ENCODE measurements around the gene CFAP299.
"Not testable (repeated sequence)": the region's sequence is repeated elsewhere in the genome, so short reads cannot be mapped to it uniquely, and the experiment has no call there.

Gene CFAP299

GRCh38 chr4:80333121-80333520 is 2.4 kb upstream of the CFAP299 start:
- no peak for DNase-seq

- no peak for DNase-seq
These were observed 962 bp upstream of the CFAP299 start for GRCh38 chr4:80334568-80334967.

DNA sequence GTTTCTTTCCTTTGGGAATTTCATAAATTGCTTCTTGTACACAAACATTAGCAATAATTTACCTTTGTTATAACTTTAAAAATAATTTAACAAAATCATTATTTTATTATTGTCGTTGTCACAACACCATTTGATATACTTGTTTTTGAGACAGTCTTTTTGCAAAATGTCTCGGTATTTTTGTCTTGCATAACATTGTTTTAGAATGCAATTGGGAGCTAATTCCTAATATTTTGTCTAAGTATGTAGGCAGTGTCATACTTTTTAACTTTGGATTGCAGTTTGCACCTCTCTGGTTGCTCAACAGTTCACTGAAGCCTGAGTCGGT is 340 bp upstream of the CFAP299 start:
- DNase-seq = no peak

DNA sequence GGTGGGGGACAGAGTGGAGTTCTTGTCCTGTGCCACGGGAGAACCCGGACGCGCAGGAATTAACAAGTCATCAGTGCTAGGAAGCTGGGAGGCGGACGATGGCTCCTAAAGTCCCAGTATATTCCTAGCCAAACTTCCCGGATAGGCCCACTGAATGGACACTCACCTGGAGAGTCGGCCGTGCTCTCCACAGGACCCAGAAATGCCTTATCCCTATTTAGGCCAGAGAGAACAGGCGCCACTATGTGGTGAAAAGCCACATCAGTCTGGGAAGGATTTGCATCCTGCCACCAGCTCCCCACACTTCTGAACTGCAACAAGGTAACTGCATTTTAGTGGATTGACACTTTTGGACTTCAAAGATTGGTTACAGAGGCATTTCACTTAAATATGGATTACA is 1.1 kb downstream of the CFAP299 start:
- DNase-seq = peak; percentile 68

GRCh38 chr4:80340036-80340435 is 4.5 kb downstream of the CFAP299 start:
- no peak for DNase-seq

DNA sequence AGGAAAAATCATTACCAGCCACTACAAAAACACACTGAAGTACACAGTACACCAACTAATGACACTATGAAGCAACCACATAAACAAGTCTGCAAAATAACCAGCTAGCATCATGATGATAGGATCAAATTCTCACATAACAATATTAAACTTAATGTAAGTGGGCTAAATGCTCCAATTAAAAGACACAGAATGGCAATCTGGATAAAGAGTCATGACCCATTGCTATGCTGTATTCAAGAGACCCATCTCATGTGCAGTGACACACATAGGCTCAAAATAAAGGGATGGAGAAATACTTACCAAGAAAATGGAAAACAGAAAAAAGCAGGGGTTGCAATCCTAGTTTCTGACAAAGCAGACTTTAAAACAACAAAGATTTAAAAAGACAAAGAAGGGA is 7.2 kb downstream of the CFAP299 start:
- DNase-seq = not testable (repeated sequence)

GRCh38 chr4:80343887-80344286 is 8.4 kb downstream of the CFAP299 start:
- DNase-seq = no peak

- no peak for DNase-seq
These were observed 24.6 kb downstream of the CFAP299 start for GRCh38 chr4:80360084-80360483.

- DNase-seq = peak; percentile 6
These were observed 25.4 kb downstream of the CFAP299 start for GRCh38 chr4:80360900-80361299.

- peak; percentile 63 for DNase-seq
These were observed 25.9 kb downstream of the CFAP299 start for GRCh38 chr4:80361329-80361900.

- peak; percentile 81 for DNase-seq
These were observed 27.1 kb downstream of the CFAP299 start for GRCh38 chr4:80362578-80363181.

- peak; percentile 72 for DNase-seq
These were observed 30.4 kb downstream of the CFAP299 start for GRCh38 chr4:80365928-80366327.

GRCh38 chr4:80367737-80368136 is 32.2 kb downstream of the CFAP299 start:
- no peak for DNase-seq

DNA sequence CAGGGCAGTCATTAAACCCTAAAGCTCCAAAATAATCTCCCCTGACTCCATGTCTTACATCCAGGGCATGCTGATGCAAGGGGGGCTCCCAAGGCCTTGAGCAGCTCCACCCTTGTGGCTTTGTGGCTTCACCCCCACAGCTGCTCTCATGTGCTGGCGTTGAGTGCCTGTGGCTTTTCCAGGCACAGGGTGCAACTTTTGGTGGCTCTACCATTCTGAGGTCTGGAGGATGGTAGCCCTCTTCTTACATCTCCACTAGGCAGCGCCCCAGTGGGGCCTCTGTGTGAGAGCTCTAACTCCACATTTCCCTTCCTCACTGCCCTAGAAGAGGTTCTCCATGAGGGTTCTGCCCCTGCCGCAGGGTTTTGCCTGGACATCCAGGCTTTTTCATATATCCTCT is 35.1 kb downstream of the CFAP299 start:
- DNase-seq = no peak

DNA sequence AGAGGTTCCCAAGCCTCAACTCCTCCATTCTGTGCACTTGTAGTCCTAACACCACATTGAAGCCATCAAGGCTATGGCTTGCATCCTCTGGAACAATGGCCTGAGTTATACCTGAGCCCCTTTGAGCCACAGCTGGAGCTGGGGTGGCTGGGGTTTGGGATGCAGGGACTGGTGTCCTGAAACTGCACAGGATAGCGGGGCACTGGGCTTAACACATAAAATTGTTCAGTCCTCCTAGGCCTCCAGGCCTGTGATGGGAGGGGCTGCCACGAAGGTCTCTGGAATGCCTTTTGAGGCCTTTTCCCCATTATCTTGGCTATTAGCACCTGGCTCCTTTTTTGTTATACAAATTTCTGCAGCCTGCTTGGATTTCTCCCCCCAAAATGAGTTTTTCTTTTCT is 35.5 kb downstream of the CFAP299 start:
- no peak for DNase-seq

- no peak for DNase-seq
These were observed 38.6 kb downstream of the CFAP299 start for GRCh38 chr4:80374180-80374579.

DNA sequence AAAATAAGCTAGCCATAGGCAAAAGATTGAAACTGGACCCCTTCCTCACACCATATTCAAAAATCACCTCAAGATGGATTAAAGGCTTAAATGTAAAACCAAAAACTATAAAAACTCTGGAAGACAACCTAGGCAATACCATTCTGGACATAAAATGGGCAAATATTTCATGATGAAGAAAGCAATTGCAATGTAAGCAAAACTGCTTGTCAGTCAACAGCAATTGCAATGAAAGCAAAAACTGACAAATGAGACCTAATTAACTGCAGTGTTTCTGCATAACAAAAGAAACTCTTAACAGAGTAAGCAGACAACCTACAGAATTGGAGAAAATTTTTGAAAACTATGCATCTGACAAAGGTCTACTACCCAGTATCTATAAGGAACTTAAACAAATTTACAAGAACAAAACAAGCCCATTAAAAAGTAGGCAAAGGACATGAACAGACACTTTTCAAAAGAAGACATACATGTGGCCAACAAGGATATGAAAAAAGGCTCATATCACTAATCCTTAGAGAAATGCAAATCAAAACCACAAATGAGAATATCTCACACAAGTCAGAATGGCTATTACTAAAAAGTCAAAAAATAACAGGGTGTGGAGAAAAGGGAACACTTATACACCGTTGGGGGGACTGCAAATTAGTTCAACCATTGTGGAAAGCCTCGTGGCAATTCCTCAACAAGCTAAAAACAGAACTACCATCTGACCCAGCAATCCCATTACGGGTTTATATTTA is 46.7 kb downstream of the CFAP299 start:
- DNase-seq = no peak

DNA sequence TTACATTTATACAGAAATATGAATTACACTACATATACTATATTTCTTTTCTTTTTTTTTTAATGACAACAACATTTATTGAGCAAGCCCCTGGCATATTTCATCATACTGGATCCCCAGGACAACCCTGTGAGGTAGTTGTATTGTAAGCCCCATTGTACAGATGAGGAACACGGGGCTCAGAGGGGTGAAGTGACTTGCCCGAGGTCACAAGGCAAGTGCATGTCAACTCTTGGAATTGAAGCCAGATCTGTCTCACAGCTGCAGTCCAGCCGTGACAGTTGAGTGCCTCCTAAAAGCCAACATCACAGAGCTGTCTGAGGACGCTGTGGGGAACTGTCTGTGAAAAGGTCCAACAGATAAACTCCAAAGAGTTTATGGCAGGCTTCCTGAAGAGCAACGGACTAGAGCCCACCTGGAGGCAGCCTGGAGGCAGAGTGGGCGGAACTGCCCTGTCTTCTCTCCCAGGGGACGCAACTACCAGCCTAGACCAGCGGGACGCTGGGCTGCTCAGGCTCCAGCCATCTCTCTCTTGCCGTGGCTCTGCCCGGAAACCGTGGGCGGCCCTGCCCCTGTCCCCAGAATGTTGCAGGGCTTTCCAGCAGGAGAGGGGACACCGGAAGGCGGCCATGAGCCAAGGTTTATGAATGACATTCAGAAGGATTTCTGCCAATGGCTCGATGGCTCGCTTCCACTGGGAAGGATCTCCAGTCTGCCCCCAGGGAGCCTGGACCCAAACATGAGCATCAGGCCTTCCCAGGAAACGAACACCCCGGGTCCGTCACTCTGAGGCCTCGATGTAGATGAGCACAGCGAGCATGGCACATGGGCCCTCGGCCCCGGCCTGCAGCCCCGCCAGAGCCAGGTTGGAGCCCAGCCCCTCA is 50.1 kb downstream of the CFAP299 start:
- DNase-seq = no peak

- no peak for DNase-seq
These were observed 50.9 kb downstream of the CFAP299 start for GRCh38 chr4:80386281-80386886.

- no peak for DNase-seq
These were observed 52.1 kb downstream of the CFAP299 start for GRCh38 chr4:80387390-80388283.

DNA sequence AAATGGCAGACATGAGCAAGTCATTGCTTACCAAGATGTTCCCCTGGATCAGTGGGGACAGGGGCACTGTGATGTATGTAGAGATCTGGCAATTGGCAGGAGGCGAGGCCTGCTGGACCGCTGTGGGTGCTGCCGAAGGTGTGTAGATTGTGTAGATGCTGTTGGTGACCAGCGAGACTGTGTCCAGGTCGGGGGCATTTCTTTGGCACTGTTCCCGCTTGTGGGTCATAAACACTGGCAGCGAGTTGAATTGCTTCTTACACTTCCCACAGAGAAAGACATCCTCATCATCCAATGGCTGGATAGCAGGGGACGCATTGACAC is 52.7 kb downstream of the CFAP299 start:
- no peak for DNase-seq

DNA sequence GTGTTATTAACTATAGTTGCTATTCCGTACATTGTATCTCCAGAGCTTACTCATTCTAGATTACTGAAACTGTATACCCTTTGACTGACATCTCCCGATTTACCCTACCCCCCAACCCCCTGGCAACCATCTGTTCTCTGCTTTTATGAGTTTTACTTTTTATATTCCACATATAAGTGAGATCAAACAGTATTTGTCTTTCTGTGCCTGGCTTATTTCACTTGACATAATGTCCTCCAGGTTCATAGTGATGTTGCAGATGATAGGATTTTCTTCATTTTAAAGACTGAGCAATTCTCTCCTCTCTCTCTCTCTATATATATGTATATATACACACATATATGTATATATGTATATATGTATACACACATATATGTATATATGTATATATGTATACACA is 54.6 kb downstream of the CFAP299 start:
- DNase-seq = no peak
